ENCODE data around the gene DNAJC10.
"Not testable (repeated sequence)": the region's sequence is repeated elsewhere in the genome, so short reads cannot be mapped to it uniquely, and the experiment has no call there.

Gene DNAJC10

GRCh38 chr2:182717816-182718215, 1.8 kb downstream of the DNAJC10 start:
- H3K4me3 ChIP-seq (ENCODE audit: low read depth, low read length): no peak overlapping the region

GRCh38 chr2:182718459-182718858, 2.4 kb downstream of the DNAJC10 start:
- no peak for DNase-seq (ENCODE audit: low read depth)
- H3K4me3 ChIP-seq (ENCODE audit: low read depth, low read length): no peak overlapping the region

More at GRCh38 chr2:182717816-182718215, 1.8 kb downstream of the DNAJC10 start:
- no peak for DNase-seq (ENCODE audit: low read depth)

GRCh38 chr2:182719116-182719515, 3.1 kb downstream of the DNAJC10 start:
- not testable (repeated sequence) for DNase-seq (ENCODE audit: low read depth); H3K4me3 ChIP-seq (ENCODE audit: low read depth, low read length)

- no peak for DNase-seq (ENCODE audit: low read depth)
- H3K4me3 ChIP-seq (ENCODE audit: low read depth, low read length): no peak overlapping the region
These were observed 8.6 kb downstream of the DNAJC10 start for GRCh38 chr2:182724656-182725055.

- no peak for DNase-seq (ENCODE audit: low read depth)
These were observed 10.4 kb downstream of the DNAJC10 start for GRCh38 chr2:182726473-182726872.

GRCh38 chr2:182728014-182728413, 12.0 kb downstream of the DNAJC10 start:
- no peak for DNase-seq (ENCODE audit: low read depth)
- H3K4me3 ChIP-seq (ENCODE audit: low read depth, low read length): no peak overlapping the region

More at GRCh38 chr2:182726473-182726872, 10.4 kb downstream of the DNAJC10 start:
- no peak overlapping the region for H3K4me3 ChIP-seq (ENCODE audit: low read depth, low read length)

- no peak overlapping the region for H3K4me3 ChIP-seq (ENCODE audit: low read depth, low read length)
- DNase-seq (ENCODE audit: low read depth): no peak
These were observed 13.8 kb downstream of the DNAJC10 start for GRCh38 chr2:182729710-182730339.

- no peak overlapping the region for H3K4me3 ChIP-seq (ENCODE audit: low read depth, low read length)
- no peak for DNase-seq (ENCODE audit: low read depth)
These were observed 14.4 kb downstream of the DNAJC10 start for GRCh38 chr2:182730486-182730885.

GRCh38 chr2:182732736-182733135, 16.7 kb downstream of the DNAJC10 start:
- H3K4me3 ChIP-seq (ENCODE audit: low read depth, low read length): no peak overlapping the region
- no peak for DNase-seq (ENCODE audit: low read depth)

GRCh38 chr2:182733572-182733971, 17.5 kb downstream of the DNAJC10 start:
- no peak for DNase-seq (ENCODE audit: low read depth)
- H3K4me3 ChIP-seq (ENCODE audit: low read depth, low read length): no peak overlapping the region

GRCh38 chr2:182736856-182737255, 20.8 kb downstream of the DNAJC10 start:
- not testable (repeated sequence) for DNase-seq (ENCODE audit: low read depth)

GRCh38 chr2:182740701-182741100, 24.6 kb downstream of the DNAJC10 start:
- H3K4me3 ChIP-seq (ENCODE audit: low read depth, low read length): no peak overlapping the region
- DNase-seq (ENCODE audit: low read depth): no peak

More at GRCh38 chr2:182736856-182737255, 20.8 kb downstream of the DNAJC10 start:
- not testable (repeated sequence) for H3K4me3 ChIP-seq (ENCODE audit: low read depth, low read length)

- no peak overlapping the region for H3K4me3 ChIP-seq (ENCODE audit: low read depth, low read length)
- no peak for DNase-seq (ENCODE audit: low read depth)
These were observed 25.6 kb downstream of the DNAJC10 start for GRCh38 chr2:182741620-182742019.

- no peak for DNase-seq (ENCODE audit: low read depth)
- no peak overlapping the region for H3K4me3 ChIP-seq (ENCODE audit: low read depth, low read length)
These were observed 28.4 kb downstream of the DNAJC10 start for GRCh38 chr2:182744490-182744889.

- DNase-seq (ENCODE audit: low read depth): no peak
These were observed 29.0 kb downstream of the DNAJC10 start for GRCh38 chr2:182745061-182745460.

GRCh38 chr2:182745894-182746293, 29.8 kb downstream of the DNAJC10 start:
- DNase-seq (ENCODE audit: low read depth); H3K4me3 ChIP-seq (ENCODE audit: low read depth, low read length): not testable (repeated sequence)

More at GRCh38 chr2:182745061-182745460, 29.0 kb downstream of the DNAJC10 start:
- H3K4me3 ChIP-seq (ENCODE audit: low read depth, low read length): no peak overlapping the region

- H3K4me3 ChIP-seq (ENCODE audit: low read depth, low read length): no peak overlapping the region
- DNase-seq (ENCODE audit: low read depth): no peak
These were observed 38.2 kb downstream of the DNAJC10 start for GRCh38 chr2:182754231-182754630.

GRCh38 chr2:182758379-182758778, 42.3 kb downstream of the DNAJC10 start:
- no peak for DNase-seq (ENCODE audit: low read depth)

GRCh38 chr2:182761903-182762302, 45.8 kb downstream of the DNAJC10 start:
- DNase-seq (ENCODE audit: low read depth): peak; percentile 26
- H3K4me3 ChIP-seq (ENCODE audit: low read depth, low read length): no peak overlapping the region

More at GRCh38 chr2:182758379-182758778, 42.3 kb downstream of the DNAJC10 start:
- H3K4me3 ChIP-seq (ENCODE audit: low read depth, low read length): no peak overlapping the region

- no peak for DNase-seq (ENCODE audit: low read depth)
- H3K4me3 ChIP-seq (ENCODE audit: low read depth, low read length): no peak overlapping the region
These were observed 47.4 kb downstream of the DNAJC10 start for GRCh38 chr2:182763311-182763912.

GRCh38 chr2:182766626-182767025, 50.6 kb downstream of the DNAJC10 start:
- DNase-seq (ENCODE audit: low read depth): no peak
- H3K4me3 ChIP-seq (ENCODE audit: low read depth, low read length): no peak overlapping the region

All from skeletal muscle cell (primary cell).